ENCODE measurements around the gene KCTD21.

Gene KCTD21

DNA sequence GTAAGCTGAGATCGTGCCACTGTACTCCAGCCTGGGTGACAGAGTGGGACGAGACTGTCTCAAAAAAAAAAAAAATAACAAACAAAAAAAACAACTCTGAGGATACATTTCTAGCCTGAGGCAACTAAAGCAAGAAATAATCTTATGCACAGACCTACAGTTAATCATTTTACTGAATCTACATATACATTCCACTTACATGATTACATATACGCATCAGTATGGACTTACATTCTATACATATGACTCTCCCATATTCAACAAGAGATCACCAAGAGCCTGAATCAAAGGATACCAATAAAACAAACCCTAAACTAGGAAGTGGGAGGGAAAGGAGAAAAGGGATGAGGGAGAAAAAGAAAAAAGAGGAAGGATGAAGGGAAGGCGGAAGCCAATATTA, 50.1 kb downstream of the KCTD21 start:
- DNase-seq = no peak

GRCh38 chr11:78132475-78132874, 56.0 kb downstream of the KCTD21 start:
- DNase-seq = no peak

- no peak for DNase-seq
These were observed 56.5 kb downstream of the KCTD21 start for GRCh38 chr11:78131956-78132355.

GRCh38 chr11:78127403-78127802, 61.0 kb downstream of the KCTD21 start:
- DNase-seq = no peak

Data from retina (tissue), 1 donor.